GM12891 (cell line): ENCODE measurements around the gene CAP1.

ENCODE experiments used
- PAX5 ChIP-seq: IDR thresholded peaks from 2 replicates; pipeline ENCODE4 v1.6.1; 2011; ENCODE audit warnings: low read length, moderate library complexity, mild to moderate bottlenecking; ENCODE audit not compliant: insufficient read depth, severe bottlenecking
- POLR2A ChIP-seq: IDR thresholded peaks from 2 replicates; pipeline ENCODE4 v1.6.1; 2011; ENCODE audit warnings: low read depth, low read length, control low read depth
- POLR2AphosphoS5 ChIP-seq: IDR thresholded peaks from 2 replicates; pipeline ENCODE4 v1.6.1; 2011; ENCODE audit warnings: low read depth, low read length, control low read depth
- POU2F2 ChIP-seq: IDR thresholded peaks from 2 replicates; pipeline ENCODE4 v1.6.1; 2011; ENCODE audit warnings: low read depth, mild to moderate bottlenecking, control low read depth, low read length, moderate library complexity

DNA sequence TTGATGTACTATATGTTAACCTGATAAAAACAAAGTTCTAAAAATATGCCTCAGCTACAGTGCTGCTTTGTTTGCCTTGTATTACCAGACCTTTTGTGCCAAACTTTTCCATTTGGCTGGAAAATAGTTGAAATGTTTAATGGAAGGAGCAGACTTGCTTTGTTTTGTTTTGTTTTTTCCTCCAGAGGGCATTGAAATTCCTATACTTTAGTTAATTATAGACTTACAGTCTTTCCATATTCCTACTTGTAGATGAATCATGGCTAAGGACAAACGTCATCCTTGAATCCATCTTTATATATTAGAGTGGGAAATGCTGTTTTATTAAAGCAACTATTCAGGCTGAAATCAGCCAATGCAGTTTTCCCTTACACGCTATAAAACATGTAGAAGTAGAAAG is 6.7 kb downstream of the CAP1 start:
- no peak for TF ChIP-seq POLR2A
- TF ChIP-seq POLR2AphosphoS5: no peak
- TF ChIP-seq PAX5: no peak
- no peak for TF ChIP-seq POU2F2
